ENCODE results near the gene TNRC18.
"Not testable (repeated sequence)": the region's sequence is repeated elsewhere in the genome, so short reads cannot be mapped to it uniquely, and the experiment has no call there.

The TNRC18 gene

GRCh38 chr7:5275510-5275909 lies 148.1 kb downstream of the TNRC18 start:
- H3K36me3 ChIP-seq (ENCODE audit: control insufficient read depth, low read depth, low read length); H3K4me1 ChIP-seq (ENCODE audit: control insufficient read depth, low read depth, low read length); H3K4me3 ChIP-seq (ENCODE audit: low read length); H3K27me3 ChIP-seq (ENCODE audit: control insufficient read depth, insufficient read depth, low read length); H3K9ac ChIP-seq (ENCODE audit: low read length); H3K27ac ChIP-seq (ENCODE audit: low read length); H3K9me3 ChIP-seq (ENCODE audit: control insufficient read depth, low read depth, low read length): not testable (repeated sequence)

GRCh38 chr7:5274985-5275431 lies 148.6 kb downstream of the TNRC18 start:
- not testable (repeated sequence) for H3K27ac ChIP-seq (ENCODE audit: low read length)

DNA sequence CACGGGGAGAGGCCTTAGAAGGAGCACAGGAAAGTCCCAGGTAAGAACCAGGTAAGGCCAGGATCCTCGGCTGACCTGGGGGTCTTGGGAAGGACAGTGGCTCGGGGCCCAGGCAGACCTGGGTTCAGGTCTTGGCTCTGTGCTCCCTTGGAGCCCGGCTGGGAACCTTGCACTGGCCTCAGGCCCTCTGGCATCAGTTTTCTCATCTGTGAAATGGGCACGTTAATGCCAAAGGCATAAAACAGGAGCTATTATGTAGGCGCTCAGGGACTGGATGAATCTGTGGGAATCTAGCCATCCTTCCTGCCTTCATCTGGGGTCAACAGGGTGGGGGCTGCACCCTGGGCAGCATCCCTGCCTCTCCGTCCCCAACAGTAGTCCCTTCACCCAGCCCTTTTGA lies 149.2 kb downstream of the TNRC18 start:
- H3K9ac ChIP-seq (ENCODE audit: low read length), result no peak overlapping the region
- no peaks in the 10 kb centered on the region for H3K4me1 ChIP-seq (ENCODE audit: control insufficient read depth, low read depth, low read length)
- no peak overlapping the region for H3K4me3 ChIP-seq (ENCODE audit: low read length)
- no peaks in the 10 kb centered on the region for H3K36me3 ChIP-seq (ENCODE audit: control insufficient read depth, low read depth, low read length)
- no peak overlapping the region for H3K27ac ChIP-seq (ENCODE audit: low read length)
- H3K27me3 ChIP-seq (ENCODE audit: control insufficient read depth, insufficient read depth, low read length), result no peaks in the 10 kb centered on the region
- H3K9me3 ChIP-seq (ENCODE audit: control insufficient read depth, low read depth, low read length), result no peaks in the 10 kb centered on the region

More at GRCh38 chr7:5274985-5275431, 148.6 kb downstream of the TNRC18 start:
- not testable (repeated sequence) for H3K4me1 ChIP-seq (ENCODE audit: control insufficient read depth, low read depth, low read length); H3K36me3 ChIP-seq (ENCODE audit: control insufficient read depth, low read depth, low read length); H3K9ac ChIP-seq (ENCODE audit: low read length); H3K9me3 ChIP-seq (ENCODE audit: control insufficient read depth, low read depth, low read length); H3K27me3 ChIP-seq (ENCODE audit: control insufficient read depth, insufficient read depth, low read length); H3K4me3 ChIP-seq (ENCODE audit: low read length)

DNA sequence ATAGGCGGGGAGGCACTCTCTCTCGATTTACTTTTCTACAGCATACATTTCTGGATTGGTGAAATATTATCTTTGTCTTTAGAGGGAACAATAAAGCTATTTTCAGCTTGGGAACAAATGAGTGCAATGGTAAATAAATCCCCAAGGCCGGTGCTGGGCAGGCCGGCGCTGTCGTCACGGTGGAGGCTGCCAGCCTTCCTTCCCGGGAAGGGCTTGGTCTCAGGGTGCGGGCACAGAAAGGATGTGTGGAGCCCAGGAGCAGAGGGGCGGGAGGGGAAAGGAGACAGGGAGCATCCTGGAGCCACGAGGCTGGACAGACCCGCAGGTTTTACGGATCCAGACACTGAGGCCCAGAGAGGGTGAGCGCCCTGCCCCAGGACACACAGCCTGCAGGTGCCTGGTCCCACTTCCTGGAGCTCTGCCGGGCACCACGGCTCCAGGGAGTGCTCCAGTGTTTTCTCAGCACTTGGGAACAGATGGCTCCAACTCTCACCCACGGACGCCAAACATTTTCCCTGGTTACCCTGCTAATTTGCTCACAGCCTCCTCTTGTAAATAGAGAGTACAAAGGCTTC lies 149.7 kb downstream of the TNRC18 start:
- H3K27ac ChIP-seq (ENCODE audit: low read length); H3K27me3 ChIP-seq (ENCODE audit: control insufficient read depth, insufficient read depth, low read length); H3K9ac ChIP-seq (ENCODE audit: low read length); H3K4me1 ChIP-seq (ENCODE audit: control insufficient read depth, low read depth, low read length); H3K9me3 ChIP-seq (ENCODE audit: control insufficient read depth, low read depth, low read length); H3K4me3 ChIP-seq (ENCODE audit: low read length); H3K36me3 ChIP-seq (ENCODE audit: control insufficient read depth, low read depth, low read length): not testable (repeated sequence)

- H3K27me3 ChIP-seq (ENCODE audit: control insufficient read depth, insufficient read depth, low read length), result no peaks in the 10 kb centered on the region
- H3K9ac ChIP-seq (ENCODE audit: low read length), result no peak overlapping the region
- no peak overlapping the region for H3K27ac ChIP-seq (ENCODE audit: low read length)
- H3K9me3 ChIP-seq (ENCODE audit: control insufficient read depth, low read depth, low read length), result no peaks in the 10 kb centered on the region
- no peak overlapping the region for H3K4me3 ChIP-seq (ENCODE audit: low read length)
- H3K36me3 ChIP-seq (ENCODE audit: control insufficient read depth, low read depth, low read length), result no peaks in the 10 kb centered on the region
- no peaks in the 10 kb centered on the region for H3K4me1 ChIP-seq (ENCODE audit: control insufficient read depth, low read depth, low read length)
Observed at GRCh38 chr7:5270788-5271187, 152.8 kb downstream of the TNRC18 start.

DNA sequence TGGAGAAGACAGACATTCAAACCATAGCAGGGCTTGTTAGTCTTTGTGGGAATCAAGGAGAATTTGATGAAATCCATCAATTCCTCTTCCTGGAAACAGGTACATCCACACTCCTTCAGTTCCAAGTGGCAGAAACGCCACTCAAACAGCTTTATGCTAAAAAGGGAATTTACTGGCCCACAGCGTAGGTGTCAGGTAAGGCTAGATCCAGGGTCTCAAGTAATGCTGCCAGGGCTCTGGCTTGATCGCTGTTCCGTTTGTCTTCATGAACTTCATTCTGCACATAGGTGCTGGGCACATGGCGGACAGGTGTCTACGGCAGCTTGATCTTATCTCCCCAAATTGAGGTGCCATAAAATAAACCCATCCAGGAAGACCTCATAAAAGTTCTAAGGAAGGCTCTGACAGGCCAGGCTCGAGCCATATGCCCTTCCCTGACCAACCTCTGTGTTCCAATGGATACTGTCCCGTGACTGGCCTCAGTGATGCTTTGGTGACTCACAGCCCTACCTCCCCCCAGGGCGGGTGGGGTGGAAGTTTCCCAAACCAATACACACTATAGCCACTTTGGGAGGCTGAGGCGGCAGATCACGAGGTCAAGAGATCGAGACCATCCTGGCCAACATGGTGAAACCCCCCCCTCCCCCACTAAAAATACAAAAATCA lies 153.5 kb downstream of the TNRC18 start:
- not testable (repeated sequence) for H3K27me3 ChIP-seq (ENCODE audit: control insufficient read depth, insufficient read depth, low read length); H3K9ac ChIP-seq (ENCODE audit: low read length); H3K9me3 ChIP-seq (ENCODE audit: control insufficient read depth, low read depth, low read length); H3K36me3 ChIP-seq (ENCODE audit: control insufficient read depth, low read depth, low read length); H3K4me1 ChIP-seq (ENCODE audit: control insufficient read depth, low read depth, low read length); H3K27ac ChIP-seq (ENCODE audit: low read length); H3K4me3 ChIP-seq (ENCODE audit: low read length)

GRCh38 chr7:5267829-5268228 lies 155.8 kb downstream of the TNRC18 start:
- not testable (repeated sequence) for H3K27me3 ChIP-seq (ENCODE audit: control insufficient read depth, insufficient read depth, low read length); H3K27ac ChIP-seq (ENCODE audit: low read length); H3K4me1 ChIP-seq (ENCODE audit: control insufficient read depth, low read depth, low read length); H3K9ac ChIP-seq (ENCODE audit: low read length); H3K36me3 ChIP-seq (ENCODE audit: control insufficient read depth, low read depth, low read length); H3K4me3 ChIP-seq (ENCODE audit: low read length); H3K9me3 ChIP-seq (ENCODE audit: control insufficient read depth, low read depth, low read length)

DNA sequence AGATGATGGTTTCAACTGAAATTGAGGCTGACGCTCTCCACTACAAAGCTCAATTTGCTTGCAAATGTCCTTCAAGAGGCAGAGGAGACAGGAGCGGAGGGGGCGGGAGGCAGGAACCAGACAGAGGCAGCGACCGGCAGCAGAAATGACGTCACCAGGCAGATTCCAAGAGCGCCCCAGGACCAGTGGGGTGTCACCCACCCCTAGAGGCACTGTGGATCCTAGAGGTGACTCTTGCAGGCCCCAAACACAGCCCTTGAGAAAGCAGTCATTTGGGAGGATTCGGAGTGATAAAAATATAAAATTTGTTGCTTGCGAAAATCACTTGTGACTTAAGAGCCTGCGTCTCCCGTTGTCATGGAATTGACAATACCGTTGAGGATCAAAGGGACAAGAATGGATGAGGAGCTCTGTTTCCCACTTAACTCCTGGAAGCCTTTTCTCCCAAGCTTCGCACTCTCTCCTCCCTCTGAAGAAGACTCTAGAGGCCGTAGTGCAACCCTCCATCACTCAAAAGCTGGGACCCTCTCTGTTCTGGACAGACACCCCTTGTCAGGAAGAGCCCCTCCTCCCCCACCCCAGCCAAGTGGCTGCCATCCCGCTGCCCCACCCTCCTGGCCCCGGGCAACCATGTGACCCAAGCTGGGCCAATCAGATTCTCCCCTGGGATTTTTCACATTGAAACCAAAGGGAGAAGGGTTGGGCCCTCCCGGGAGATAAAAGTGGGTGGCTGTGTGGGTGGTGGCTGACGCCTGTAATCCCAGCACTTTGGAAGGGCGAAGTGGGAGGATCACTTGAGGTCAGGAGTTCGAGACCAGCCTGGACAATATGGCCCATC lies 157.2 kb downstream of the TNRC18 start:
- Histone ChIP-seq H3K36me3 (ENCODE audit: control insufficient read depth, low read depth, low read length) (no peaks in the 10 kb centered on the region), H3K9ac (ENCODE audit: low read length) (no peak overlapping the region), H3K4me1 (ENCODE audit: control insufficient read depth, low read depth, low read length) (no peaks in the 10 kb centered on the region), H3K9me3 (ENCODE audit: control insufficient read depth, low read depth, low read length) (no peaks in the 10 kb centered on the region), H3K27ac (ENCODE audit: low read length) (no peak overlapping the region), H3K4me3 (ENCODE audit: low read length) (no peak overlapping the region), H3K27me3 (ENCODE audit: control insufficient read depth, insufficient read depth, low read length) (no peaks in the 10 kb centered on the region)

- Histone ChIP-seq H3K4me3 (ENCODE audit: low read length) (no peak overlapping the region), H3K36me3 (ENCODE audit: control insufficient read depth, low read depth, low read length) (no peaks in the 10 kb centered on the region), H3K4me1 (ENCODE audit: control insufficient read depth, low read depth, low read length) (no peaks in the 10 kb centered on the region), H3K27ac (ENCODE audit: low read length) (no peak overlapping the region), H3K27me3 (ENCODE audit: control insufficient read depth, insufficient read depth, low read length) (no peaks in the 10 kb centered on the region), H3K9ac (ENCODE audit: low read length) (no peak overlapping the region), H3K9me3 (ENCODE audit: control insufficient read depth, low read depth, low read length) (no peaks in the 10 kb centered on the region)
Observed at GRCh38 chr7:5265320-5266190, 158.1 kb downstream of the TNRC18 start.

GRCh38 chr7:5263066-5263465 lies 160.6 kb downstream of the TNRC18 start:
- not testable (repeated sequence) for H3K27ac ChIP-seq (ENCODE audit: low read length); H3K4me3 ChIP-seq (ENCODE audit: low read length); H3K9ac ChIP-seq (ENCODE audit: low read length); H3K36me3 ChIP-seq (ENCODE audit: control insufficient read depth, low read depth, low read length); H3K9me3 ChIP-seq (ENCODE audit: control insufficient read depth, low read depth, low read length); H3K27me3 ChIP-seq (ENCODE audit: control insufficient read depth, insufficient read depth, low read length); H3K4me1 ChIP-seq (ENCODE audit: control insufficient read depth, low read depth, low read length)

DNA sequence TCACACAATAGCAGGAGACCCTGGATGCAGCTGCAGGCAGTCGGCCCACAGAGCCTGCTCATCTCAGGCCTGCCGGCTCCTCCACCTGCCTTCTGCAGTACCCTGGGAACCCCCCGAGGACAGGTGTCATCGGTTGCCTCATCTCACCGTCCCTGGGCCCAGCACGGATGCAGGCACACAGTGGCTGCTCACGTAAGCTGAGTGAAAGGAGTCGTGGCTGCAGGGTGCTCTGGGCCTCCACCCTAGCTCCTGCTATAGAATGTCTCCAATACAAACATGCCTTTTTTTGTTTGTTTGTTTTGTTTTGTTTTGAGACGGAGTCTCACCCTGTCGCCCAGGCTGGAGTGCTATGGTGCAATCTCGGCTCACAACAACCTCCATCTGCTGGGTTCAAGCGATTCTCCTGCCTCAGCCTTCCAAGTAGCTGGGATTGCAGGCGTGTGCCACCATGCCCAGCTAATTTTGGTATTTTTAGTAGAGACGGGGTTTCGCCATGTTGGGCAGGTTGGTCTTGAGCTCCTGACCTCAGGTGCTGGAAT lies 163.0 kb downstream of the TNRC18 start:
- H3K9me3 ChIP-seq (ENCODE audit: control insufficient read depth, low read depth, low read length); H3K4me1 ChIP-seq (ENCODE audit: control insufficient read depth, low read depth, low read length); H3K27ac ChIP-seq (ENCODE audit: low read length); H3K4me3 ChIP-seq (ENCODE audit: low read length); H3K27me3 ChIP-seq (ENCODE audit: control insufficient read depth, insufficient read depth, low read length); H3K9ac ChIP-seq (ENCODE audit: low read length); H3K36me3 ChIP-seq (ENCODE audit: control insufficient read depth, low read depth, low read length): not testable (repeated sequence)
